ENCODE measurements around the gene TRAF4. TPM values are rescaled to one million over a fixed set of nuclear protein-coding genes. Genes with fewer than 3 reads are reported as not detected.

The TRAF4 gene
- total RNA-seq, 1 donor from 2014 or later: 53.2 TPM

DNA sequence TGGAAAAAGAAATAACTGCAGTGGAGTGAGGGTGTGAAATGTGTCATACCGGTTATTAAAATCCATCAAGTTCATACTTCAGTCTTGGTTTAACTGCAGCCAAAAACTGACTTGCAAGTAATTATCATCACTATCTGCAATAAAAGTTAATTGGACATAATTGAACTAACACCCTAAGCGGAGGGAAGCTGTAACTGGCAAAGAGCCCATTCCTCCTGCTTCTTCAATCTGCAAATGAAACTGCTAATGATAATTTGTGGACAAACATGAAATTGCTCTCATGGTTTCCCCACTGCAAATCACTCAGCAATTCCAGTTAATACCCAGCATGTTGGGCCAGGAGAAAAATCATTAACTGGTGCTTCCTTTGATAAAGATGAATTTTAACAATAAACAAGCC is 52.3 kb downstream of the TRAF4 start:
- H3K4me1 ChIP-seq: no peaks in the 10 kb centered on the region
- H3K27me3 ChIP-seq: no peaks in the 10 kb centered on the region
- intact Hi-C loops (cut with DNase I): no loop called here
- no peak overlapping the region for H3K27ac ChIP-seq
- H3K9me3 ChIP-seq: no peaks in the 10 kb centered on the region
- no peak overlapping the region for H3K4me3 ChIP-seq
- H3K36me3 ChIP-seq: no peaks in the 10 kb centered on the region
- no peak for DNase-seq (ENCODE audit: low spot score in 2 of 2)
- TF ChIP-seq, protein P1, sequence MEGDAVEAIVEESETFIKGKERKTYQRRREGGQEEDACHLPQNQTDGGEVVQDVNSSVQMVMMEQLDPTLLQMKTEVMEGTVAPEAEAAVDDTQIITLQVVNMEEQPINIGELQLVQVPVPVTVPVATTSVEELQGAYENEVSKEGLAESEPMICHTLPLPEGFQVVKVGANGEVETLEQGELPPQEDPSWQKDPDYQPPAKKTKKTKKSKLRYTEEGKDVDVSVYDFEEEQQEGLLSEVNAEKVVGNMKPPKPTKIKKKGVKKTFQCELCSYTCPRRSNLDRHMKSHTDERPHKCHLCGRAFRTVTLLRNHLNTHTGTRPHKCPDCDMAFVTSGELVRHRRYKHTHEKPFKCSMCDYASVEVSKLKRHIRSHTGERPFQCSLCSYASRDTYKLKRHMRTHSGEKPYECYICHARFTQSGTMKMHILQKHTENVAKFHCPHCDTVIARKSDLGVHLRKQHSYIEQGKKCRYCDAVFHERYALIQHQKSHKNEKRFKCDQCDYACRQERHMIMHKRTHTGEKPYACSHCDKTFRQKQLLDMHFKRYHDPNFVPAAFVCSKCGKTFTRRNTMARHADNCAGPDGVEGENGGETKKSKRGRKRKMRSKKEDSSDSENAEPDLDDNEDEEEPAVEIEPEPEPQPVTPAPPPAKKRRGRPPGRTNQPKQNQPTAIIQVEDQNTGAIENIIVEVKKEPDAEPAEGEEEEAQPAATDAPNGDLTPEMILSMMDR (IDR thresholded peaks at IDR 0.05): no peak

Other genes with a start within 250 kb of the TRAF4 start
- not detected for gene FOXN1, start 237.7 kb upstream of the TRAF4 start, total RNA-seq
- 33.8 TPM for gene UNC119, start 191.4 kb upstream of the TRAF4 start, total RNA-seq
- 44.6 TPM for gene PIGS, start 172.5 kb upstream of the TRAF4 start, total RNA-seq
- 24.8 TPM for gene ALDOC, start 167.1 kb upstream of the TRAF4 start, total RNA-seq
- 1.6 TPM for gene SPAG5, start 145.0 kb upstream of the TRAF4 start, total RNA-seq
- 0.32 TPM for gene RSKR, start 129.8 kb upstream of the TRAF4 start, total RNA-seq
- gene BLTP2, start 98.9 kb upstream of the TRAF4 start, total RNA-seq: 104 TPM
- 51.9 TPM for gene SDF2, start 82.1 kb upstream of the TRAF4 start, total RNA-seq
- 43.7 TPM for gene SUPT6H, start 81.8 kb upstream of the TRAF4 start, total RNA-seq
- gene PROCA1, start 32.1 kb upstream of the TRAF4 start, total RNA-seq: 1.6 TPM
- 172 TPM for gene RAB34, start 26.1 kb upstream of the TRAF4 start, total RNA-seq
- gene RPL23A, start 24.0 kb upstream of the TRAF4 start, total RNA-seq: 491 TPM
- not detected for gene TLCD1, start 17.8 kb upstream of the TRAF4 start, total RNA-seq
- 3.2 TPM for gene NEK8, start 15.2 kb upstream of the TRAF4 start, total RNA-seq
- 30.7 TPM for gene FAM222B, start 98.8 kb downstream of the TRAF4 start, total RNA-seq
- 5.7 TPM for gene ERAL1, start 111.0 kb downstream of the TRAF4 start, total RNA-seq
- gene FLOT2, start 153.7 kb downstream of the TRAF4 start, total RNA-seq: 72.4 TPM
- 16.5 TPM for gene DHRS13, start 159.1 kb downstream of the TRAF4 start, total RNA-seq
- 35.0 TPM for gene PHF12, start 207.5 kb downstream of the TRAF4 start, total RNA-seq

Data from ascending aorta (tissue), 2 donors.